ENCODE measurements around the gene EBF3.

EBF3 gene

DNA sequence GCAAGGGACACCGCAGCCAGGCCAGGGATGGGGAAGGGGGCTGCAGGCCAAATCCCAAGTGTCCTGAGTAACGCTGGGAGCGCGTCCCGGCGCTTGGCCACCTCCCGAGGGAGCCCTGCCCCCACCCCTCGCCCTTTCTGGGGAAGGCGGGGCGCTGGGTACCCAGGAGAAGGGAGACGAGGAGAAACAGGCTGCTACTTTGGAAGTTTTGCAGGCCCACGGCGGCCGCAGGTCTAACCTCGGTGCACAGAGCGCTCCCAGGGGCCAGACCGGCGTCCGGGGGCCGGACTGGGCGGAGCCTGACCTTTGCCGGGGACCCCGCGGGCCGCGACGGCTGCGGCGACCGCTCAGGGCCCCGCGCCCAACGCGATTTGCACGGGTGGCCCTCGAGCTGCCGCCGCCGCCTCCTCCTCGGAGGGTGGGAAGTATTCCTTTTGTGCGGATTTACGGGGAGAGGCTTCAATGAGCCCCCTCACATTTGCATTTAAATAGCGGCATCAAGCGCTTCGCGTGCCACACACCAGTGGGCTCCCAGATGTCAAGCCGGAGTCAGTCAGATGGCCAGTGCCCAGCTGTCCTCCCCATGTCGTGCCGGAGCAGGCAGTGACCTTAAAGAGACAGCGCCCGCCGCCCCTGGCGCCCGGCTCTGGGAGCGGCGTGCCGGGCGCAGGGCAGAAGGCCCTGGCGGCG lies 3.0 kb upstream of the EBF3 start:
- Histone ChIP-seq H3K9me3 (ENCODE audit: insufficient read depth, low read length) (no peaks in the 10 kb centered on the region), H3K9ac (ENCODE audit: low read length) (no peak overlapping the region), H3K4me1 (ENCODE audit: low read length) (no peaks in the 10 kb centered on the region), H3K36me3 (replicated peaks; ENCODE audit: low read depth, low read length) (no peaks in the 10 kb centered on the region), H2AFZ (ENCODE audit: low read depth, low read length) (no peak overlapping the region), H3K27ac (ENCODE audit: low read length) (no peak overlapping the region), H3K79me2 (ENCODE audit: low read length) (no peaks in the 10 kb centered on the region), H3K4me3 (ENCODE audit: low read length) (no peak overlapping the region), H4K20me1 (ENCODE audit: insufficient read depth, low read length) (no peaks in the 10 kb centered on the region), H3K27me3 (ENCODE audit: low read depth, low read length) (no peaks in the 10 kb centered on the region), H3K4me2 (ENCODE audit: low read length) (no peak overlapping the region)
- TF ChIP-seq, protein P1, sequence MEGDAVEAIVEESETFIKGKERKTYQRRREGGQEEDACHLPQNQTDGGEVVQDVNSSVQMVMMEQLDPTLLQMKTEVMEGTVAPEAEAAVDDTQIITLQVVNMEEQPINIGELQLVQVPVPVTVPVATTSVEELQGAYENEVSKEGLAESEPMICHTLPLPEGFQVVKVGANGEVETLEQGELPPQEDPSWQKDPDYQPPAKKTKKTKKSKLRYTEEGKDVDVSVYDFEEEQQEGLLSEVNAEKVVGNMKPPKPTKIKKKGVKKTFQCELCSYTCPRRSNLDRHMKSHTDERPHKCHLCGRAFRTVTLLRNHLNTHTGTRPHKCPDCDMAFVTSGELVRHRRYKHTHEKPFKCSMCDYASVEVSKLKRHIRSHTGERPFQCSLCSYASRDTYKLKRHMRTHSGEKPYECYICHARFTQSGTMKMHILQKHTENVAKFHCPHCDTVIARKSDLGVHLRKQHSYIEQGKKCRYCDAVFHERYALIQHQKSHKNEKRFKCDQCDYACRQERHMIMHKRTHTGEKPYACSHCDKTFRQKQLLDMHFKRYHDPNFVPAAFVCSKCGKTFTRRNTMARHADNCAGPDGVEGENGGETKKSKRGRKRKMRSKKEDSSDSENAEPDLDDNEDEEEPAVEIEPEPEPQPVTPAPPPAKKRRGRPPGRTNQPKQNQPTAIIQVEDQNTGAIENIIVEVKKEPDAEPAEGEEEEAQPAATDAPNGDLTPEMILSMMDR (IDR thresholded peaks at IDR 0.05; ENCODE audit: low read depth, low read length): no peak
- TF ChIP-seq EZH2phosphoT487 (IDR thresholded peaks at IDR 0.05; ENCODE audit: low read depth): no peak

DNA sequence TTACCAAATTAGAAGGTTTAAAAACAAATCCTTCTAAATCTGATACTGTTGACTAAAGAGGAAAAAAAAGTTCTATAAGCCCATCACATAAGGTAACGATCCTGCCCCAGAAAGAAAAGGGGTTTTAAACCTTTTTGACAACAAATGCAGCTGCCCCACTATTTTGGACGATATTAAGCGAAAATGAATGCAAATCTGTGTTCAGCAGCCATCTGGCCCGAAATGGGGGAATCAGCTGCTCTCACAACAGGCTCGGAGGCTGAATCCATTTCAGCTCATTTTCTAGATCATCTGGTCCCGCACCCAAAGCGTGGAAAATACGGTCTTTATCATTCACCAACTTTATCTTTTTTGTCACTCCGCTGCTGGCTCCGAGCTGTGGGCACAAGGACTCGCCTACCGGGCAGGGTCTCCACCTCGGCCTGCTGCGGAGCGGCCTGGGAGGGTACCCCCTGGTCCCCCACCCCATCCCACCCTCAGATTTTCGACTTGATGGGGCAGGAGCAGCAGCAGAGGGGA lies 2.4 kb upstream of the EBF3 start:
- Histone ChIP-seq H3K9me3 (ENCODE audit: insufficient read depth, low read length) (no peaks in the 10 kb centered on the region), H3K27me3 (ENCODE audit: low read depth, low read length) (no peaks in the 10 kb centered on the region), H3K4me2 (ENCODE audit: low read length) (no peak overlapping the region), H3K9ac (ENCODE audit: low read length) (no peak overlapping the region), H3K79me2 (ENCODE audit: low read length) (no peaks in the 10 kb centered on the region), H3K4me1 (ENCODE audit: low read length) (no peaks in the 10 kb centered on the region), H2AFZ (ENCODE audit: low read depth, low read length) (no peak overlapping the region), H3K27ac (ENCODE audit: low read length) (no peak overlapping the region), H3K4me3 (ENCODE audit: low read length) (no peak overlapping the region), H4K20me1 (ENCODE audit: insufficient read depth, low read length) (no peaks in the 10 kb centered on the region), H3K36me3 (replicated peaks; ENCODE audit: low read depth, low read length) (no peaks in the 10 kb centered on the region)
- TF ChIP-seq, protein P1 (IDR thresholded peaks at IDR 0.05; ENCODE audit: low read depth, low read length): no peak
- TF ChIP-seq EZH2phosphoT487 (IDR thresholded peaks at IDR 0.05; ENCODE audit: low read depth): no peak

DNA sequence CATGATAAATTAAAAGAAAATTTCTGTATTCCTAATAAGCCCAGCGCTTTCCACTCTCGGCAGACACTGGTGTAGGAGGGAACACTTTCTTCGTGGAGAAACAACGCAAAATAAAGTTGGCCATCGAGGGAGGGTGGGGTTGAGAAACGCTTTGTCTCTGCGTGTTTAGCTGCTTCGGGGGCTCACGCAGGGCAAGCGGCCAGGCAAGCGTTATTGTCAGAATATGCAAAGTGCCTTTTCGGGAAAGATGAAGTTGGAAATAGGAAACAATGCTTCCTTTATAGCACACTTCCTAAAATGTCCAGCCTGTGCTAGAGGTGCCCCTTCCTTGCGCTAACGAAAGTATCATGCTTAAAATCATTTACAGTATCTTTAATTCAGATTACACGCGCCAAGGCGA lies 1.9 kb upstream of the EBF3 start:
- Histone ChIP-seq H3K79me2 (ENCODE audit: low read length) (no peaks in the 10 kb centered on the region), H3K4me2 (ENCODE audit: low read length) (no peak overlapping the region), H3K36me3 (replicated peaks; ENCODE audit: low read depth, low read length) (no peaks in the 10 kb centered on the region), H2AFZ (ENCODE audit: low read depth, low read length) (no peak overlapping the region), H3K9ac (ENCODE audit: low read length) (no peak overlapping the region), H3K27me3 (ENCODE audit: low read depth, low read length) (no peaks in the 10 kb centered on the region), H3K4me1 (ENCODE audit: low read length) (no peaks in the 10 kb centered on the region), H4K20me1 (ENCODE audit: insufficient read depth, low read length) (no peaks in the 10 kb centered on the region), H3K4me3 (ENCODE audit: low read length) (no peak overlapping the region), H3K9me3 (ENCODE audit: insufficient read depth, low read length) (no peaks in the 10 kb centered on the region), H3K27ac (ENCODE audit: low read length) (no peak overlapping the region)
- TF ChIP-seq, protein P1 (IDR thresholded peaks at IDR 0.05; ENCODE audit: low read depth, low read length): no peak
- TF ChIP-seq EZH2phosphoT487 (IDR thresholded peaks at IDR 0.05; ENCODE audit: low read depth): no peak

DNA sequence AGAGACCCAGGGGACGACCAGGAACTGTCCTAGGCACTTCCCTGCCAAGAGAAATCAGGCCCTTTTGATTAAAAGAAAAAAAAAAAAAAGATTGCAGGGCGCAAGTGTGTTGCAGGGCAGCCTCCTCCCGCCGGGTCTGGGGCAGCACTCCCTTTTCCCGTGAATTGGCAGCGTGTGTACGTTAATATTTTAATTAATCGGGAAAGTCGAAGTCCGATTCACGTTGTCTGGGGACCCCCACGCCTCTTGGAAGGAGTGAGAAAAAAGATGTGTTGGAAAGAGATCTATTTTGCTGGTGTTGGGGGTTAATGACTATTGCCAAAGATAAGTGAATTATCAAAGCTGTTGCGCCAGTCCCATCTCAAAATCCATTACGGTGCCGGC lies 1.3 kb upstream of the EBF3 start:
- Histone ChIP-seq H3K9ac (ENCODE audit: low read length) (no peak overlapping the region), H3K79me2 (ENCODE audit: low read length) (no peaks in the 10 kb centered on the region), H3K27ac (ENCODE audit: low read length) (no peak overlapping the region), H3K9me3 (ENCODE audit: insufficient read depth, low read length) (no peaks in the 10 kb centered on the region), H3K4me3 (ENCODE audit: low read length) (no peak overlapping the region), H3K27me3 (ENCODE audit: low read depth, low read length) (no peaks in the 10 kb centered on the region), H4K20me1 (ENCODE audit: insufficient read depth, low read length) (no peaks in the 10 kb centered on the region), H2AFZ (ENCODE audit: low read depth, low read length) (no peak overlapping the region), H3K4me2 (ENCODE audit: low read length) (no peak overlapping the region), H3K4me1 (ENCODE audit: low read length) (no peaks in the 10 kb centered on the region), H3K36me3 (replicated peaks; ENCODE audit: low read depth, low read length) (no peaks in the 10 kb centered on the region)
- TF ChIP-seq EZH2phosphoT487 (IDR thresholded peaks at IDR 0.05; ENCODE audit: low read depth): no peak
- TF ChIP-seq, protein P1 (IDR thresholded peaks at IDR 0.05; ENCODE audit: low read depth, low read length): no peak
